Iris pigment epithelial cell (primary cell): ENCODE measurements around the gene MAN1C1.
"Not testable (repeated sequence)": the region's sequence is repeated elsewhere in the genome, so short reads cannot be mapped to it uniquely, and the experiment has no call there.

Source experiments
- DNase-seq: peaks from one replicate; pipeline ENCODE4 v3.0.0-alpha.2; 2011; ENCODE audit warnings: low read depth

Gene MAN1C1

GRCh38 chr1:25698252-25698651 is 81.7 kb downstream of the MAN1C1 start:
- peak; percentile 78 for DNase-seq

DNA sequence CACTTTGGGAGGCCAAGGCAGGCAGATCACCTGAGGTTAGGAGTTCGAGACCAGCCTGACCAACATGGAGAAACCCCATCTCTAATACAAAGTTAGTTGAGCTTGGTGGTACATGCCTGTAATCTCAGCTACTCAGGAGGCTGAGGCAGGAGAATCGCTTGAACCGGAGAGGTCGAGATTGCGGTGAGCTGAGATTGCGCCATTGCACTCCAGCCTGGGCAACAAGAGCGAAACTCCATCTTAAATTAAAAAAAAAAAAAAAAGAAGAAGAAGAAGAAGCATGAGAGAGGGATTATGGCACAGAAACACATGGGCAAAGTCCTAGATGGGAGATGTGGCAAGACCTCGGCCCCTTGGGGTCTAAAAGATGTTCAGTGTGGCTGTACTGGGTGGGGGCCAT is 82.5 kb downstream of the MAN1C1 start:
- DNase-seq = not testable (repeated sequence)

DNA sequence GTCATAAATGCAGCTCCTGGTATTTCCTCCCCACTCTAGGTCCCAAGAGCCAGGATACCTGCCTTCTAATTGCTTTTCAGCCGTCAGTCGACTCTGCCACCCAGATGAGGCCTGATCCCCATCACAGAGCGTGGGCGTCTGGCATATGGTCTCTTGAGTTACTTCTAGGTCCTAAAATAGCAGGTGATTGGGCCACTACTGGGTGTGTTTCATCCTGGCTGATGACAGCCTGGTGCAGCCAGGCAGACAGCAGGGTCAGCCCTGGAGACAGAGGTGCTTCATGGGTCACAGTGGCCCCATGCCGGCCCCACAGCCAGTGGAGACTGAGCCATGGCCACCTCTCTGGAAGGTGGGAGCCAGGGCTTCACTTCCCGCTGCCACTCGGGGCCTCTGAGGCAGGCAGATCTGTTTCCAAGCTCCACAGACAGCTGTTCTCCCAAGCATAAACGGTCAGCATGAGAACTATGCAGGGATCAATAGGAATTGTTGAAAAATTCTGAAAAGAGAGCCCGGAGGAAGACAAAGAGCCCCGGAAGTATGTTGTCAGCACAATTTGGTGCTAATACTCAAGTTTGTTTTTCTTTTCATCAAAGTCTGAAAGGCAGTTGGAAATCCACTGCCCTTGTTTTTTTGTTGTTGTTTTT is 83.0 kb downstream of the MAN1C1 start:
- DNase-seq = no peak

DNA sequence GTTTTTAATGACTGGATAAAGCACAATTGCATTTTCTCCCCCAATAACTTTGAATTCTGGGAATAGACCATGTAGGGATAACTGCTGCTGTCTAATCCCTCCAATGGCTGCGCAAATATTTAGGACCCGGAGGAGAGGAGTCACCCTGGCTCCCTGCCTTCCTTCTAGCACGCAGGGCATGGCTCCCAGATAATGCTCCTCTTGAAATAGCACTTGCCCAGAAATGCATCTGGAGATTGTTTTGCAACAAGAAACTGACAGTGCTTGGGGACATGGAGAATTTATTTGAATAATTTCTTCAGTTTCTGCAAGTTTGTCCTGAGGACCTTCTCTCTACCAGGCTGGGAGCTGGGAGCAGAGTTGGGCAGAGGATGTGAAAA is 83.5 kb downstream of the MAN1C1 start:
- peak; percentile 44 for DNase-seq

DNA sequence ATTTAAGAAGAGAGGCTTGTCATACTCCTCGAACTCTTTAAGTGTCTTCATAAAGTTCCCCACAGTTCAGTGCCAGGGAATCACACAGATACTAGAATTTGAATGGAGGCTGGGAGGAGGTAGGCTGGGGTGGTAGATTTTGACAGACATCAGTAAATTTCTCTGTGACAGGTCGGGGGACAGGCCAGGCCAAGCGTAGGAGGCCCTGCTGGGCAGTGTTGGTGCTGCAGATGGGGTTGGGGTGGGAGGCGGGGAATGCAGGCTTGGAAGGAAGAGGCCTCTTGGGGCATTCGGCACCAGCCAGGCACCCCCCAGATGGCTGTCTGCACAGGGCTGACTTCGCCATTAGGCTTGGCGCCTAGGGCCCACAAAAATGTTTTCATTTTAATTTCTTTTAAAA is 84.0 kb downstream of the MAN1C1 start:
- no peak for DNase-seq

- DNase-seq = no peak
Measured at GRCh38 chr1:25701030-25701785, 84.6 kb downstream of the MAN1C1 start.

GRCh38 chr1:25702101-25702775 is 85.6 kb downstream of the MAN1C1 start:
- DNase-seq = peak; percentile 39

DNA sequence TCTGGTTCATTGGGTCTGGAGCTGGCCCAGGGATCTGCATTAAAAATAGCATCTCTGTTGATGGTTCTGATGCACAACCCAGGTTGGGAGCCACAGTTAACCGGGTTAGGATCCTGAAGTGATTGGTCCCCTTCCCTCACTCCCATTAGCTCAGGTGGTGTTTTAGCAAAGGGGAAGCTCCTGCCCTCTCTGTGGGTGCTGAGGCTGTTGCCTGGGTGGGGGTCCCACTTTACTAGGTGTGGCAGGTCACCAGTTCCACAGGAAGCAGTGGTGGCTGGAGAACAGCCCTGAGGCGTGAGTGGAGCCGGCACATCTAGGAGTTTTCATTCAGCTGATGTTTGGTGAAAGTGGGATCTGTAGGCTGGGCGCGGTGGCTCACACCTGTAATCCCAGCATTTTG is 86.5 kb downstream of the MAN1C1 start:
- no peak for DNase-seq

DNA sequence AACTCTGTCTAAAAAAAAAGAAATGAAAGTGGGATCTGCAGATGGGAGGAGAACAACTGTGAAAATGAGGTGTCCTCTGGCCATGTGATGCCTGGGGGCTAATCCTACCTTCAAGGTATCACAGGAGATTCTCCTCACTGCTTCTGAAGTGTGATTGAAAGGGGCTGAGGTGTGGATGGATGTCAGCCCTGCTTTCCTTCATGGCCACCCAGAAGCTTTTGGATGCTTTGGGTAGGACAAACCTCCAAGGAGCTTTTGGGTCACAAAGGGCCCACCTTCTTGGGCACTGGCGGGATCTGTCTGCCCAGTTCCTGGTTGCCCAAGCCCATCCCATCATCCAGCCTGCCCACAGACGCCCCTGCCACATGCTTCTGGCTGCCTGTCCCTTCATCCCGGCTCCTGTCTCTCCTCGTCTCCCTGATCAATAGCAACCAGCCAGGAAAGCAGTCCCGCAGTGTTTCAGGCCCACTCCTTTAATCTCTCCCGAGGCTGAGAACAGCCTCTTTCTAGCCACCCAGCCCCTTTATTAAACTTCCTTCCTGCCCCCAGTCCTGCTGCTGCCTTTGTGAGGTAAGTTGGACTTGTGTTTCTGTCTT is 87.2 kb downstream of the MAN1C1 start:
- DNase-seq = no peak

GRCh38 chr1:25704267-25704691 is 87.7 kb downstream of the MAN1C1 start:
- no peak for DNase-seq

- DNase-seq = no peak
Measured at GRCh38 chr1:25705699-25706098, 89.1 kb downstream of the MAN1C1 start.

DNA sequence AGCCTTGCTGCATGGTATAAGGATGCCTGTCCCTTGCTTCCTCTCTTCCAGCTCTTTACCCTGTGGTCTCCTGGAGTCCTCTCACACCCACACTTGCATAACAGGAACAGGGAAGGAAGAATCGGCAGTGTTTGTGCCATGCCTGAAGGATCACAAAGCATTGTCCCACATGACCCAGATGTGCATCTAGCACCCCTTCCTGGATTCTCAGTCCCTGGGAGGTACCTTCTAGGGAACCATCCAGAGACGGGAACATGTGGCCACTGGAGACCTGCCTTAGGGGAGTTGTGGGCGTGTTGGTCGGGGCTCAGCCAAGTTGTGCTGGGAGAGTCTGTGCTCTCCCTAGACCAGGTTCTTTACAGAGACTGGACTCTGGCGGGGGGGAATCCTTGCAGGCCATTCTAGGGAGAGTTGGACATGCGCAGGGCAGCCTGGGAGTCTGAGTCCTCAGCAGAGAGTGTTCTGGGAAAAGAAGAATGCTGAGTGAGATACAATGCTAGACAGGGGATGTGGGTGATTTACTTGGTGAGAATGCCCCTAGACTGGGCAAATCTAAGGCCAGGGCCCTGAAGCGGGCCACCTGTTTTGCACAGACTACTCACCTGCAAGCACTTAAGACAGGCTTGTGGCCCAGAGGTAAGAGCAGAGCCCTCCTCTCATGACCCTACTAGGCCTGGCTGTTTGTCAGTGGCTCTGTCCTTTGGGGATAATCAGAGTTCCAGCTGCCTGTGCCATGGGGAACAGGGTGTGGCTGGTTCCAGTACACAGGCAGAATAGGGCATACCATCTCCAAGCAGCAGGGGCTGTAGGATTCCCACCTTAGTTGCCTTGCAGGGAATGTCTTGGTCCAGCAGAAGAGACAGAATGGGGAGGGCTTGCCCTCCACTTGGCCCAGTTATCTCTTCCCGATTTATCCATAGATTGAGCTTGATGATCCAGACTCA is 89.8 kb downstream of the MAN1C1 start:
- no peak for DNase-seq

DNA sequence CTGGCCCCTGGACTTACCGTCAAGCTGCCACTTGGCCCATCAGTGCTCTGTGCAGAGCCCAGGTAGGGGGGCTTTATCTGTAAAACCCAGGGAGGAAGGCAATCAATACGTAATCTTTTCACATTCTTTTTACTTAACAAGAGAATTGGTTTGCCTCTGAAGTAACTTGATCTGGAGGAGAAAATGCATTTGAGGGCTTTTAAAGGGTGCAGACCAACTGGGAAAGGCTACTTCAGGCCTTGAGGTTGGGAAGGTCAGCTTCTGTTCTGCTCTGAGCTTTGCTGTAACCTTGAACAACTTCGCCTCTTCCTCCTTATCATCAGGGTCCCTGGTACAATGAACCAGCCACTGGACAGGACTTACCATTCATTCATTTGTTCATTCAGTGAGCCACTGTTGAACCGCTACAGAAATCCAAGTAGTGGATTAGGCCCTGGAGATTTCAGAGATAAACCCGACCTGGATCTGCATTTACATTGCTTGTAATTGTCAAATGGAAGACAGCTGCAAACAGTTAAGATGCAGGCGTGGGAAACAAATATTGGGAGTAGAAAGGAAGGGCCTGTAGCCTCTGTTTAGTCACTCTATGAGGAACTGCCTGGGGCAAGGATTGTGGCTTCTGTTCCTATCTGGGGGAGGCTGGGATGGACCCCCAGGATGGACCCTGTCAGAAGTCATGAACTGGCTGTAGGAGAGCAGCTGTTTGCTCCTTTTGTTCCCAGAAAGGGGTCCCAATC is 90.9 kb downstream of the MAN1C1 start:
- DNase-seq = no peak

DNA sequence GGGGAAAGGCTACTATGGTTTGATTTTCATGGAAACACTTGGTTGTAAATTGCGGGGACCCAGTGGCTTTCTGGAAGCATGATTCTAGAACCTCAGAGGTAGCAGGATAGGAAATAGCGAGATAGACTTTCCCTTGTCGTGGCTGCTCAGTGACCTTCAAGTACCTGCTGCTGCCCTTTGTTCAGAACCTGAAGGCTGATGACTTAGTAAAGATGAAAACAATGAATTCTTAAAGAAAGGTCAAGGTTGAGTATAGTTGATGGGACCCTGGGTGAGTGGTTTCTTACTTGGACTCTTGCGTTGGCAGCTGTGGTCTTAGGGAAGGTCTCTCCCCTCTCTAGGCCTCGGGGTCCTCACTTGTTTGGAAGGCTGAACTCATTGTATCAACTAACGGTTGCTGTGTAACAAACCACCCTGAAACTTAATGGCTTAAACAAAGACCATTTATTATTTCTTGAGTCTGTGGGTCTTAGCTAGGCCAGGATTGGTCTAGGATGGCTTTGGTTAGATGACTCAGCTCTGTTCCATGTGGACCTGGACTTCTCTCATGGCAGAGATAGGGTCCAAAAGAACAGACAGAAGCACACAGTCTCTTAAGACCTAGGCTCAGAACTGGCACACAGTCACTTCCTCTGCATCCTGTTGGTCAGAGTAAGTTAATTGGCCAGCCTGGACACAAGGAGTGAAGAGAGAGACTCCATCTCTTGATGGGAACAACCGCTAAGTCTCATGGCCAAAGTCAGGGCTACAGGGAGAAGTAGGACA is 94.2 kb downstream of the MAN1C1 start:
- peak; percentile 44 for DNase-seq

- peak; percentile 75 for DNase-seq
Measured at GRCh38 chr1:25711555-25712298, 95.1 kb downstream of the MAN1C1 start.

- DNase-seq = no peak
Measured at GRCh38 chr1:25712299-25712970, 95.8 kb downstream of the MAN1C1 start.

- no peak for DNase-seq
Measured at GRCh38 chr1:25713961-25714360, 97.4 kb downstream of the MAN1C1 start.

DNA sequence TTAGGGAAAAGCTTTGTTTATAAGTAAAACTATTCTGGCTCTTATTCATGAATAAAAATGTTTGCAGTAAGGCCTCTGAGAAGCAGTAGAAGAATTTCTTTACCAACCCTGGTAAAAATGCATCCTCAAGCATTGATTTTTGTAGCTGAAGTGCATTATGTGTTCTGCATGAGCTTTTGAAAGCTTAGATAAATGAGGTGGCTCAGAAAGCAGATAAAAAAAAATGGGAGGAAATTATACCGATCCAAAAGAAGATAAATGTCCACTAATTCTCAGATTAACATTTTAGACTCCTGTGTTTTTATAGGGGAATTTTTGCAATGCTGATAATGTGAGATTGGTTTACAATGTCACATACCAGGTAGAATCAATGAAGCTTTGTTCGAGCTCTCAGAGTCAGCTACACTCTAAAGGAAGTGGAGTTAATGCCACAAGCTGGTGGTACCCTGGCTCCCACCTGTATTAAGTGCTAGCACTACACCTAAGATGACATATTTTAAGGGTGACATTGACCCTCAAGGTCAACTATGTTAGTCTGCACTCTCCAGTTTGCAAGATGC is 97.9 kb downstream of the MAN1C1 start:
- DNase-seq = no peak

- no peak for DNase-seq
Measured at GRCh38 chr1:25715888-25716287, 99.3 kb downstream of the MAN1C1 start.
